GM12892 (cell line): Measurements from ENCODE around the gene GON4L.

Experiments used
- DNase-seq: peaks from one replicate; pipeline ENCODE4 v3.0.0; 2011; ENCODE audit not compliant: insufficient read length
- FAIRE-seq: peaks from 2 replicates; lab custom pipeline; 2011; peaks lifted over from hg19 to GRCh38; lab: Jason Lieb, UNC
- POLR2A ChIP-seq: IDR thresholded peaks from 2 replicates; pipeline ENCODE4 v1.6.1; 2011; ENCODE audit warnings: low read depth, low read length, control low read depth
- POLR2AphosphoS5 ChIP-seq: IDR thresholded peaks from 2 replicates; pipeline ENCODE4 v1.6.1; 2011; ENCODE audit warnings: low read depth, low read length, control low read depth
- TAF1 ChIP-seq: IDR thresholded peaks from 2 replicates; pipeline ENCODE4 v1.6.1; 2011; ENCODE audit warnings: low read depth, mild to moderate bottlenecking, control low read depth, low read length, borderline replicate concordance

Gene GON4L

GRCh38 chr1:155888481-155888880 lies 31.5 kb upstream of the GON4L start:
- TF ChIP-seq POLR2A: no peak
- TF ChIP-seq TAF1: no peak
- TF ChIP-seq POLR2AphosphoS5: no peak
- FAIRE-seq: no peak
- no peak for DNase-seq

GRCh38 chr1:155884982-155885381 lies 28.0 kb upstream of the GON4L start:
- no peak for FAIRE-seq
- TF ChIP-seq POLR2AphosphoS5: no peak
- no peak for TF ChIP-seq TAF1
- TF ChIP-seq POLR2A: no peak
- no peak for DNase-seq

- no peak for DNase-seq
- no peak for FAIRE-seq
- no peak for TF ChIP-seq POLR2AphosphoS5
Measured at GRCh38 chr1:155884031-155884960, 27.3 kb upstream of the GON4L start.

GRCh38 chr1:155882766-155883165 lies 25.8 kb upstream of the GON4L start:
- no peak for DNase-seq
- TF ChIP-seq TAF1 (no peak), POLR2A (no peak), POLR2AphosphoS5 (no peak)
- no peak for FAIRE-seq

GRCh38 chr1:155882235-155882634 lies 25.2 kb upstream of the GON4L start:
- no peak for TF ChIP-seq POLR2A
- TF ChIP-seq TAF1: no peak
- TF ChIP-seq POLR2AphosphoS5: no peak
- FAIRE-seq: no peak

GRCh38 chr1:155880950-155881349 lies 23.9 kb upstream of the GON4L start:
- DNase-seq (no peak), FAIRE-seq (no peak)
- TF ChIP-seq POLR2A (no peak), TAF1 (no peak)

More at GRCh38 chr1:155882235-155882634, 25.2 kb upstream of the GON4L start:
- DNase-seq: no peak

- TF ChIP-seq TAF1 (no peak), POLR2AphosphoS5 (no peak), POLR2A (no peak)
- no peak for DNase-seq
- FAIRE-seq: no peak
Measured at GRCh38 chr1:155880251-155880650, 23.2 kb upstream of the GON4L start.

- DNase-seq: no peak
- no peak for FAIRE-seq
- TF ChIP-seq POLR2A: no peak
- no peak for TF ChIP-seq POLR2AphosphoS5
- TF ChIP-seq TAF1: no peak
Measured at GRCh38 chr1:155877945-155878344, 20.9 kb upstream of the GON4L start.

- no peak for DNase-seq
- FAIRE-seq: no peak
- TF ChIP-seq POLR2A (no peak), POLR2AphosphoS5 (no peak), TAF1 (no peak)
Measured at GRCh38 chr1:155873860-155874259, 16.8 kb upstream of the GON4L start.

- no peak for DNase-seq
- FAIRE-seq: no peak
- no peak for TF ChIP-seq TAF1
- no peak for TF ChIP-seq POLR2AphosphoS5
- no peak for TF ChIP-seq POLR2A
Measured at GRCh38 chr1:155872527-155872926, 15.5 kb upstream of the GON4L start.

GRCh38 chr1:155871390-155871789 lies 14.4 kb upstream of the GON4L start:
- TF ChIP-seq POLR2AphosphoS5: no peak
- no peak for TF ChIP-seq POLR2A
- no peak for TF ChIP-seq TAF1
- FAIRE-seq: no peak
- DNase-seq: no peak

- no peak for FAIRE-seq
- TF ChIP-seq POLR2AphosphoS5 (no peak), POLR2A (no peak), TAF1 (no peak)
- no peak for DNase-seq
Measured at GRCh38 chr1:155867766-155868165, 10.8 kb upstream of the GON4L start.

- FAIRE-seq (no peak), DNase-seq (no peak)
- TF ChIP-seq POLR2A: no peak
- no peak for TF ChIP-seq POLR2AphosphoS5
- no peak for TF ChIP-seq TAF1
Measured at GRCh38 chr1:155864393-155864792, 7.4 kb upstream of the GON4L start.

GRCh38 chr1:155861896-155862295 lies 4.9 kb upstream of the GON4L start:
- DNase-seq (no peak), FAIRE-seq (no peak)
- no peak for TF ChIP-seq POLR2AphosphoS5
- TF ChIP-seq POLR2A: no peak
- no peak for TF ChIP-seq TAF1
